Lung (tissue), 12 donors: ENCODE results near the gene NCS1. TPM values are rescaled to one million over a fixed set of nuclear protein-coding genes. Genes with fewer than 3 reads are reported as not detected.

Experiments
- ATAC-seq: fragments of 200-7000 bp; cut with Tn5 transposase; one replicate; pipeline ENCODE4 v1.9.1; 2020; ENCODE audit warnings: moderate number of reproducible peaks; ENCODE audit not compliant: insufficient read depth, low FRiP score
- DNase-seq, 3 donors: peaks; one replicate each; pipeline ENCODE4 v3.0.0-alpha.2; 2013 to 2017
- H3K27ac ChIP-seq, 2 donors: one replicate each; pipeline ENCODE4 v1.5.1; 2013; ENCODE audit warnings: mild to moderate bottlenecking in 2 of 2, moderate library complexity in 2 of 2, control low read depth in 1 of 2, inconsistent platforms in 1 of 2, low read depth in 1 of 2, low read length in 1 of 2
- H3K27me3 ChIP-seq, 3 donors: one replicate each; pipeline ENCODE4 v1.5.1; 2013; ENCODE audit warnings: low read length in 2 of 3; ENCODE audit not compliant: control insufficient read depth in 3 of 3, insufficient read depth in 3 of 3
- H3K36me3 ChIP-seq, 4 donors: one replicate each; pipeline ENCODE4 v1.5.1; 2013; ENCODE audit warnings: low read length in 4 of 4, mild to moderate bottlenecking in 1 of 4, moderate library complexity in 1 of 4; ENCODE audit not compliant: control insufficient read depth in 4 of 4, insufficient read depth in 4 of 4
- H3K4me1 ChIP-seq, 5 donors: one replicate each; pipeline ENCODE4 v1.5.1; 2013; ENCODE audit warnings: low read length in 5 of 5, mild to moderate bottlenecking in 2 of 5, moderate library complexity in 1 of 5; ENCODE audit not compliant: control insufficient read depth in 5 of 5, insufficient read depth in 5 of 5
- H3K4me3 ChIP-seq: one replicate; pipeline ENCODE4 v1.5.1; 2013; ENCODE audit warnings: mild to moderate bottlenecking, control low read depth, moderate library complexity
- H3K9ac ChIP-seq, 2 donors: one replicate each; pipeline ENCODE4 v1.5.1; 2013; ENCODE audit warnings: low read length in 2 of 2, control low read depth in 1 of 2; ENCODE audit not compliant: insufficient read depth in 1 of 2
- H3K9me3 ChIP-seq, 4 donors: one replicate each; pipeline ENCODE4 v1.5.1; 2013; ENCODE audit warnings: low read length in 3 of 4, mild to moderate bottlenecking in 1 of 4, moderate library complexity in 1 of 4; ENCODE audit not compliant: control insufficient read depth in 4 of 4, insufficient read depth in 3 of 4
- CTCF ChIP-seq: IDR thresholded peaks from 2 replicates; pipeline ENCODE4 v1.5.1; 2012; ENCODE audit warnings: mild to moderate bottlenecking; ENCODE audit errors: control extremely low read depth, extremely low read depth
- WGBS, 2 donors: extraction: QIAGEN DNeasy Blood & Tissue Kit; methylation state at CpG; one replicate each; pipeline ENCODE4 v1.1.7; 2013; 5-methylcytosine and 5-hydroxymethylcytosine counted together
- polyA plus RNA-seq, 2 donors: library from polyadenylated mRNA; stranded (reverse); fragments of 200-250 nt; gene quantifications; one replicate each; pipeline ENCODE4 v1.2.1, GENCODE V29; 2013
- total RNA-seq, 2 donors: library from RNA; depleted of rRNA in 1 of 2; stranded (reverse); fragments of >200 nt in 1 of 2; gene quantifications; one replicate each; pipeline ENCODE4 v1.2.1, GENCODE V29; 2014 to 2021
- donor health status: control.
- donor health status: control.
- donor health status: Bipolar disorder and iron deficiency.
- donor health status: healthy.
- donor health status: DM: yes; HTN: yes; CAD: no.

NCS1 gene
- total and polyA plus RNA-seq, 4 donors = 5.8 to 27.5 (median 6.5) TPM

GRCh38 chr9:130219661-130220096 is 47.5 kb downstream of the NCS1 start:
- Histone ChIP-seq H3K9me3 (no peaks in the 10 kb centered on the region), H3K36me3 (peaks cover 0 to 6% (median 3%) of the 10 kb centered on the region in 4 donors), H3K27ac (no peak overlapping the region), H3K4me3 (no peak overlapping the region), H3K27me3 (no peaks in the 10 kb centered on the region), H3K4me1 (peaks cover 0 to 16% (median 5%) of the 10 kb centered on the region in 5 donors), H3K9ac (no peak overlapping the region)
- WGBS, 2 donors = 81 to 87% methylated on average over 16 of the region's 16 CpGs
- no peak for ATAC-seq
- no peak for DNase-seq
- no peak for TF ChIP-seq CTCF

- Histone ChIP-seq H3K9ac (no peak overlapping the region), H3K36me3 (peaks cover 0 to 6% (median 3%) of the 10 kb centered on the region in 4 donors), H3K27me3 (no peaks in the 10 kb centered on the region), H3K4me3 (no peak overlapping the region), H3K4me1 (peaks cover 0 to 12% (median 5%) of the 10 kb centered on the region in 5 donors), H3K27ac (peak overlapping the region in 1 of 2 donors; percentile 9), H3K9me3 (no peaks in the 10 kb centered on the region)
- TF ChIP-seq CTCF = no peak
- ATAC-seq (no peak), DNase-seq (peak; percentile 93 to 98 (median 96))
- WGBS, 2 donors = 49 to 61% methylated on average over 9 of the region's 9 CpGs
These were observed 48.1 kb downstream of the NCS1 start for GRCh38 chr9:130220352-130220751.

- Histone ChIP-seq H3K9me3 (peaks cover 2 to 9% (median 3%) of the 10 kb centered on the region in 4 donors), H3K4me1 (peaks cover 0 to 12% (median 5%) of the 10 kb centered on the region in 5 donors), H3K27me3 (no peaks in the 10 kb centered on the region), H3K27ac (no peak overlapping the region), H3K4me3 (no peak overlapping the region), H3K9ac (no peak overlapping the region), H3K36me3 (peaks cover 0 to 21% (median 5%) of the 10 kb centered on the region in 4 donors)
- ATAC-seq = no peak
- 94 to 96% methylated on average over 8 to 9 of the region's 9 CpGs for WGBS, 2 donors
- no peak for TF ChIP-seq CTCF
- DNase-seq = no peak
These were observed 50.6 kb downstream of the NCS1 start for GRCh38 chr9:130222833-130223232.

- DNase-seq = no peak
- H3K27me3 ChIP-seq = no peaks in the 10 kb centered on the region
- no peak overlapping the region for H3K27ac ChIP-seq
- H3K9me3 ChIP-seq = peaks cover 2 to 10% (median 4%) of the 10 kb centered on the region in 4 donors
- H3K4me3 ChIP-seq = no peak overlapping the region
- H3K9ac ChIP-seq = no peak overlapping the region
- peaks cover 0 to 4% (median 2%) of the 10 kb centered on the region in 5 donors for H3K4me1 ChIP-seq
- 85 to 96% methylated on average over 11 of the region's 11 CpGs for WGBS, 2 donors
- H3K36me3 ChIP-seq = peaks cover 0 to 21% (median 5%) of the 10 kb centered on the region in 4 donors
- TF ChIP-seq CTCF = no peak
- ATAC-seq = no peak
These were observed 52.9 kb downstream of the NCS1 start for GRCh38 chr9:130225071-130225470.
